PC-9 (cell line): ENCODE data around the gene TAS1R3. TPM values are rescaled to one million over a fixed set of nuclear protein-coding genes. Genes with fewer than 3 reads are reported as not detected.

ENCODE experiments used
- BruUV-seq: library from RNA; stranded (reverse); fragments of 400-500 nt; replicated peaks from 2 replicates; lab custom pipeline; 2021; lab: Mats Ljungman, UMichigan
- CTCF ChIA-PET: fragments of 300-600 bp; sonication (Branson Sonifier 250); formaldehyde crosslinking; loops from one replicate; lab custom pipeline; 2022; ENCODE audit warnings: antibody characterized with exemption; lab: Charles Lee
- POLR2A ChIA-PET: fragments of 300-600 bp; sonication (Branson Sonifier 250); formaldehyde crosslinking; loops from one replicate; lab custom pipeline; 2022; ENCODE audit warnings: antibody characterized with exemption; ENCODE audit not compliant: unreplicated experiment; lab: Charles Lee
- DNase-seq, 2 experiments: peaks; one replicate each; pipeline versions ENCODE4 v3.0.0 to v3.0.0-alpha.2; 2015 to 2022; ENCODE audit warnings: mixed read lengths in 1 of 2
- H2AFZ ChIP-seq: fragments of 200-600 bp; sonication (generic); 2 replicates; pipeline ENCODE4 v1.8.1; 2017; ENCODE audit warnings: antibody characterized with exemption
- H3F3A ChIP-seq: fragments of 200-600 bp; sonication (generic); 2 replicates; pipeline ENCODE4 v1.8.1; 2017; ENCODE audit warnings: antibody characterized with exemption, mild to moderate bottlenecking, low read depth; ENCODE audit not compliant: insufficient read depth
- H3K27ac ChIP-seq: fragments of 200-600 bp; sonication (generic); 2 replicates; pipeline ENCODE4 v1.6.1; 2016; ENCODE audit warnings: mixed run types
- H3K27me3 ChIP-seq: fragments of 200-600 bp; sonication (generic); 2 replicates; pipeline ENCODE4 v1.6.1; 2016; ENCODE audit warnings: low read depth, mixed run types; ENCODE audit not compliant: insufficient read depth
- H3K36me3 ChIP-seq: fragments of 200-600 bp; sonication (generic); 2 replicates; pipeline ENCODE4 v1.6.1; 2016; ENCODE audit warnings: low read depth, mixed run types
- H3K4me1 ChIP-seq: fragments of 200-600 bp; sonication (generic); replicated peaks from 2 replicates; pipeline ENCODE4 v1.6.1; 2016; ENCODE audit warnings: mixed run types; ENCODE audit not compliant: insufficient read depth
- H3K4me2 ChIP-seq: fragments of 200-600 bp; sonication (generic); 2 replicates; pipeline ENCODE4 v1.6.1; 2017; ENCODE audit warnings: mixed run types
- H3K4me3 ChIP-seq: fragments of 200-600 bp; sonication (generic); 2 replicates; pipeline ENCODE4 v1.6.1; 2016; ENCODE audit warnings: mixed run types
- H3K79me2 ChIP-seq: fragments of 200-600 bp; sonication (generic); 2 replicates; pipeline ENCODE4 v1.6.1; 2017; ENCODE audit warnings: low read depth, mixed run types
- H3K9me2 ChIP-seq: fragments of 200-600 bp; sonication (generic); 2 replicates; pipeline ENCODE4 v1.8.1; 2017; ENCODE audit warnings: mild to moderate bottlenecking; ENCODE audit not compliant: insufficient read depth
- H3K9me3 ChIP-seq: fragments of 200-600 bp; sonication (generic); 2 replicates; pipeline ENCODE4 v1.8.1; 2016; ENCODE audit warnings: low read depth; ENCODE audit not compliant: insufficient read depth
- H4K20me1 ChIP-seq: fragments of 200-600 bp; sonication (generic); 2 replicates; pipeline ENCODE4 v1.8.1; 2017; ENCODE audit not compliant: insufficient read depth
- CTCF ChIP-seq: fragments of 200-600 bp; sonication (generic); conservative IDR thresholded peaks from 2 replicates; pipeline ENCODE4 v1.6.1; 2017; ENCODE audit warnings: mixed run types, antibody characterized with exemption, mild to moderate bottlenecking, moderate library complexity
- EZH2 ChIP-seq: fragments of 200-600 bp; sonication (generic); IDR thresholded peaks from 2 replicates; pipeline ENCODE4 v1.8.0; 2017; ENCODE audit warnings: antibody characterized with exemption, low read depth
- intact Hi-C: fragments of 100-400 bp; cut with micrococcal nuclease; formaldehyde crosslinking; loops from one replicate; pipeline ENCODE4 v1.10.0; 2022; ENCODE audit not compliant: unreplicated experiment
- total RNA-seq: library from RNA; stranded (reverse); gene quantifications from 2 replicates; pipeline ENCODE4 v1.2.3, GENCODE V29; 2021

TAS1R3 gene
- total RNA-seq, 1 experiment from 2014 or later, result 0.57 TPM

- DNase-seq, result no peak
- Histone ChIP-seq H3K27ac (no peak overlapping the region), H3F3A (peaks cover 37% of the 10 kb centered on the region), H3K27me3 (no peaks in the 10 kb centered on the region), H2AFZ (no peak overlapping the region), H3K4me1 (peaks cover 27% of the 10 kb centered on the region), H3K36me3 (no peaks in the 10 kb centered on the region), H4K20me1 (peaks cover 46% of the 10 kb centered on the region), H3K4me2 (peak overlapping the region; percentile 77), H3K79me2 (peaks cover 72% of the 10 kb centered on the region), H3K9me3 (no peaks in the 10 kb centered on the region), H3K4me3 (no peak overlapping the region), H3K9me2 (no peaks in the 10 kb centered on the region)
- intact Hi-C loops, result no loop called here
- no peak for TF ChIP-seq EZH2
- CTCF ChIA-PET, result no interaction called here
- POLR2A ChIA-PET, result no interaction called here
- no TSS peak for BruUV-seq
Observed at GRCh38 chr1:1322952-1323351, 8.1 kb upstream of the TAS1R3 start.

- no peak for DNase-seq
- no peak overlapping the region for H2AFZ ChIP-seq
- BruUV-seq, result no TSS peak
Observed at GRCh38 chr1:1324084-1324523, 7.0 kb upstream of the TAS1R3 start.

GRCh38 chr1:1324524-1325287 is 6.4 kb upstream of the TAS1R3 start, which contains the start of the genes CPTP and INTS11:
TSS of gene CPTP (plus strand) at chr1:1324802. CDS start at chr1:1326911, 2,109 bp downstream.
TSS of gene INTS11 (minus strand) at chr1:1324660. CDS start at chr1:1324608, 52 bp downstream.
- Histone ChIP-seq H3K9me3 (no peaks in the 10 kb centered on the region), H3F3A (peaks cover 32% of the 10 kb centered on the region; the same call in 1 of the 2 replicates), H2AFZ (peak within 1 kb of the TSS; percentile 80; the same call in 1 of the 2 replicates), H3K4me2 (peak within 1 kb of the TSS; percentile 96), H3K27me3 (no peaks in the 10 kb centered on the region), H3K27ac (peak within 1 kb of the TSS; percentile 73), H3K4me3 (peak within 1 kb of the TSS; percentile 87), H3K36me3 (no peaks in the 10 kb centered on the region), H4K20me1 (peaks cover 35% of the 10 kb centered on the region), H3K79me2 (peaks cover 67% of the 10 kb centered on the region), H3K4me1 (peaks cover 15% of the 10 kb centered on the region), H3K9me2 (no peaks in the 10 kb centered on the region)
- DNase-seq, result peak; percentile 78 to 92
- CTCF ChIA-PET, result interaction anchor here (0.6 kb wide), 1 partner anchor 294 kb away, joined by 3 read pairs; no protein-coding TSS in a partner anchor
- TF ChIP-seq CTCF (no peak), EZH2 (no peak)
- TSS peak; percentile 63 for BruUV-seq
- POLR2A ChIA-PET, result interaction anchor here (0.6 kb wide), 1 partner anchor 13 kb away, joined by 3 read pairs; no protein-coding TSS in a partner anchor
- intact Hi-C loops, result no loop called here

More at GRCh38 chr1:1324084-1324523, 7.0 kb upstream of the TAS1R3 start:
- Histone ChIP-seq H3K4me2 (peak overlapping the region; percentile 62), H3K4me3 (peak overlapping the region; percentile 87), H3K9me3 (no peaks in the 10 kb centered on the region), H3K79me2 (peaks cover 71% of the 10 kb centered on the region), H3K27ac (no peak overlapping the region), H3K9me2 (no peaks in the 10 kb centered on the region), H4K20me1 (peaks cover 40% of the 10 kb centered on the region), H3K27me3 (no peaks in the 10 kb centered on the region), H3K36me3 (no peaks in the 10 kb centered on the region), H3K4me1 (peaks cover 16% of the 10 kb centered on the region), H3F3A (peaks cover 34% of the 10 kb centered on the region; the same call in 1 of the 2 replicates)
- POLR2A ChIA-PET, result no interaction called here
- TF ChIP-seq EZH2 (no peak), CTCF (no peak)
- intact Hi-C loops, result no loop called here
- CTCF ChIA-PET, result interaction anchor here (0.6 kb wide), 1 partner anchor 295 kb away, joined by 3 read pairs; no protein-coding TSS in a partner anchor
